HG03066 (cell line): Measurements from ENCODE around the gene MEG3.

Source experiments
- ATAC-seq: cut with Tn5 transposase; IDR thresholded peaks from one replicate; pipeline ENCODE4 v1.9.1; 2021; ENCODE audit warnings: low read depth; ENCODE audit not compliant: unreplicated experiment

Gene MEG3

GRCh38 chr14:100907240-100907639 lies 81.3 kb downstream of the MEG3 start:
- ATAC-seq = no peak

GRCh38 chr14:100909439-100909838 lies 83.5 kb downstream of the MEG3 start:
- ATAC-seq = no peak
